GM21360 (cell line): ENCODE measurements around the gene NUP37.
"Not testable (repeated sequence)": the region's sequence is repeated elsewhere in the genome, so short reads cannot be mapped to it uniquely, and the experiment has no call there.

Experiments
- ATAC-seq: cut with Tn5 transposase; IDR thresholded peaks from one replicate; pipeline ENCODE4 v1.9.1; 2021; ENCODE audit warnings: mild to moderate bottlenecking, moderate library complexity; ENCODE audit not compliant: unreplicated experiment

NUP37 gene

GRCh38 chr12:102119674-102120563 is at the start of gene NUP37, which contains the start of gene PARPBP:
TSS of gene NUP37 (minus strand) at chr12:102120114. CDS start at chr12:102118518, 1,596 bp downstream.
TSS of gene PARPBP (plus strand) at chr12:102120183. CDS start at chr12:102123889, 3,706 bp downstream.
- ATAC-seq = peak; percentile 91

- peak; percentile 63 for ATAC-seq
Observed at GRCh38 chr12:102167821-102168604, 48.1 kb upstream of the NUP37 start.

GRCh38 chr12:102163383-102163782 is 43.5 kb upstream of the NUP37 start:
- ATAC-seq = no peak

GRCh38 chr12:102155206-102155605 is 35.3 kb upstream of the NUP37 start:
- ATAC-seq = not testable (repeated sequence)

GRCh38 chr12:102147062-102147587 is 27.2 kb upstream of the NUP37 start:
- not testable (repeated sequence) for ATAC-seq

GRCh38 chr12:102144221-102144620 is 24.3 kb upstream of the NUP37 start:
- ATAC-seq = no peak

- not testable (repeated sequence) for ATAC-seq
Observed at GRCh38 chr12:102142866-102143373, 23.0 kb upstream of the NUP37 start.

GRCh38 chr12:102137619-102138018 is 17.7 kb upstream of the NUP37 start:
- ATAC-seq = not testable (repeated sequence)

GRCh38 chr12:102131442-102131841 is 11.5 kb upstream of the NUP37 start:
- not testable (repeated sequence) for ATAC-seq

GRCh38 chr12:102130720-102131119 is 10.8 kb upstream of the NUP37 start:
- not testable (repeated sequence) for ATAC-seq

GRCh38 chr12:102121328-102121727 is 1.4 kb upstream of the NUP37 start:
- not testable (repeated sequence) for ATAC-seq

GRCh38 chr12:102120886-102121285 is 972 bp upstream of the NUP37 start:
- no peak for ATAC-seq

- ATAC-seq = no peak
Observed at GRCh38 chr12:102120564-102120873, 605 bp upstream of the NUP37 start.

GRCh38 chr12:102118874-102119273 is 1.0 kb downstream of the NUP37 start:
- no peak for ATAC-seq

GRCh38 chr12:102116392-102116791 is 3.5 kb downstream of the NUP37 start:
- no peak for ATAC-seq

GRCh38 chr12:102114212-102114611 is 5.7 kb downstream of the NUP37 start:
- ATAC-seq = no peak

GRCh38 chr12:102110782-102111181 is 9.1 kb downstream of the NUP37 start:
- no peak for ATAC-seq

GRCh38 chr12:102107970-102108369 is 11.9 kb downstream of the NUP37 start:
- ATAC-seq = no peak

GRCh38 chr12:102106905-102107304 is 13.0 kb downstream of the NUP37 start:
- ATAC-seq = no peak

- ATAC-seq = no peak
Observed at GRCh38 chr12:102096855-102097254, 23.1 kb downstream of the NUP37 start.

- peak; percentile 75 for ATAC-seq
Observed at GRCh38 chr12:102095677-102096263, 24.1 kb downstream of the NUP37 start.
